GM19455 (cell line): ENCODE measurements around the gene DYNLT2.
"Not testable (repeated sequence)": the region's sequence is repeated elsewhere in the genome, so short reads cannot be mapped to it uniquely, and the experiment has no call there.

Experiments used
- ATAC-seq: cut with Tn5 transposase; IDR thresholded peaks from one replicate; pipeline ENCODE4 v1.9.1; 2021; ENCODE audit not compliant: unreplicated experiment

DYNLT2 gene

GRCh38 chr6:169701954-169702839, 49.2 kb downstream of the DYNLT2 start, which contains the start of the genes C6orf120 and WDR27:
TSS of gene C6orf120 (plus strand) at chr6:169702126. CDS start at chr6:169702460, 334 bp downstream.
TSS of gene WDR27 (minus strand) at chr6:169702029. CDS start at chr6:169689005, 13,024 bp downstream.
- peak; percentile 95 for ATAC-seq

GRCh38 chr6:169701311-169701953, 49.9 kb downstream of the DYNLT2 start:
- ATAC-seq: peak; percentile 10

- ATAC-seq: no peak
These were observed 51.1 kb downstream of the DYNLT2 start for GRCh38 chr6:169700296-169700695.

- ATAC-seq: not testable (repeated sequence)
These were observed 54.3 kb downstream of the DYNLT2 start for GRCh38 chr6:169697115-169697514.

GRCh38 chr6:169695131-169695530, 56.2 kb downstream of the DYNLT2 start:
- ATAC-seq: no peak

GRCh38 chr6:169692516-169692915, 58.9 kb downstream of the DYNLT2 start:
- no peak for ATAC-seq

- no peak for ATAC-seq
These were observed 60.1 kb downstream of the DYNLT2 start for GRCh38 chr6:169691260-169691659.
